HG02938 (cell line): ENCODE results near the gene FXR2.
"Not testable (repeated sequence)": the region's sequence is repeated elsewhere in the genome, so short reads cannot be mapped to it uniquely, and the experiment has no call there.

Experiments used
- ATAC-seq: cut with Tn5 transposase; IDR thresholded peaks from one replicate; pipeline ENCODE4 v1.9.1; 2021; ENCODE audit warnings: mild to moderate bottlenecking, moderate library complexity; ENCODE audit not compliant: unreplicated experiment

The FXR2 gene

DNA sequence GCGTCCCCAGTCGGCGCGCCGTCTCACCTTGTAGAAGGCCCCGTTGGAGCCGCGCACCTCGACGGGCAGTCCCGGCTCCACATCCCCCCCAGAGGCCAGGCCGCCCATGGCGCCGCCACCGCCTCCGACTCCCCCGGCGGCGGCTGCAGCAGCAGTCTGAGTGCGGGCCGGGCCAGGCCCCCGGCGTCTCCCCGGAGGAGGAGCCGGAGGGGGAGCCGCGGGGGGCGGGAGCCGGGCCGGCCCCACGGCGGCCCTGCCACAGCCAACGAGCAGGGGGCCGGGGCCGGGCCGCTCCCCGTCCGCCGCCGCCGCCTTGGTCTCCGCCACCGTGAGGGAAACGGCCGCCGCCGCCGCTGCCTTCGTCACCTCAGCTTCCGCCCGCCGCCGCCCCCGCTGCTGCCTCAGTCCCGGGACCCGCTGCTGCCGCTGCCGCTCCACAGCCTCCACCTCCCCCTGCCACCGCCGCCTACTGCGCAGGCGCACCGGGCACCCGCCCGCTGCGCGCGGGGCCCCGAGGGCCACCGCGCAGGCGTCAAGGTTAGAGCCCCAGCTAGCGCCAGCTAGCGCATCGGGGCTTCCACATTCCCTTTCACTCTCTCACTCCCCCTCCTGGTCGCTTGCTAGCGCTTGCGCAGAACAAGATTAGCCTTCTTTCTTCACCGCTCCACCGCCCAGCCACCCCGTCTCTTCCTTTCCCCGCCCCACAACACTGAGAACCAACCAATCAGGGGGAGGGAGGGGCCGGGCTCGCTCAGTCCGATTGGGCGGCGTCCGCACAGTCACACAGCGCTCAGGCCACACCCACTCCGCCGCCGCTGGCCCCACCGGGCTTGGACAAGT lies at the start of gene FXR2:
Gene FXR2, minus strand, starts transcription at position 473 of the 840 bp plus-strand sequence. Its CDS starts 365 bp downstream, at position 108.
- peak; percentile 86 for ATAC-seq

DNA sequence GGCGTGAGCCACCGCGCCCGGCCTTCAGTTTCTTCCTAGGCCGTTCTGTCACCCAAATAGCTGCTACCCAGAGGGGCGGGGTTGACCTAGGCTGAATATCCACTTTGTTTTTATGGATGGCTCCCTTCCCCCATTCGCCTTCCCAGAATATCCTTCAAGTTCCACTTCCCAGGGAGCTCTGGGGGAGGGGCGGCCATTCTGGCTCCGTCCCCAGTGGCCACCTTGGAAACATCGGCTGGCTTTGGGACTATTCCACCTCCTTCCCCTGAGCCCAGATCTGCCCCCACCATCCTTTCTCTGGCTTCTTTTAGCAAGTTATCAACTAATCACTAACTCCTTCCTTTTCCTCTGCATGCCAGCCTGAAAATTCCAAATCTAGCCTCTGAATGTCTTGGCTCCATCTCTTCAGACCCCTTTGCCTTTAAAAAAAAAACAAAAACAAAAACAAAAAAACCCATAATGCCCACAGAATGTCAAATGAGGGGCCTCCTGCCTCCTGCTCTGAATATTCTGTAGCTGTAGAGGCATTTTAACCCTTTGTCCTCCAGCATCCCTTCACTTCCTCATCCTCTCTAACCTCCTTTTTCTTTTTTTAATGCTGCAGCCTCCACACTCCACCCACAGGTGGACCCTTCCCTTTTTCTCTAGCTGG lies 42.4 kb upstream of the FXR2 start:
- no peak for ATAC-seq

DNA sequence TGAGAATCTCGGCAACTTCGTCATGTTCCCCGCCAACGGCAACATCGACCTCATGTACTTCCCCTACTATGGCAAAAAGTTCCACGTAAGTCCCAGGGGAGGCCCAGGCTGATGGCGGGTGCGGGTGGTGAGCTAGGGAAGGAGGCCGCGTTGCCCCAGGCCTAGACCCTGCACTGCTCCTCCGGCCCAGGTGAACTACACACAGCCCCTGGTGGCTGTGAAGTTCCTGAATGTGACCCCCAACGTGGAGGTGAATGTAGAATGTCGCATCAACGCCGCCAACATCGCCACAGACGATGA lies 40.8 kb upstream of the FXR2 start:
- no peak for ATAC-seq

- ATAC-seq = no peak
These were observed 40.3 kb upstream of the FXR2 start for GRCh38 chr17:7654832-7655540.

- no peak for ATAC-seq
These were observed 38.0 kb upstream of the FXR2 start for GRCh38 chr17:7652388-7653356.

GRCh38 chr17:7651665-7652387 lies 37.1 kb upstream of the FXR2 start:
- no peak for ATAC-seq

DNA sequence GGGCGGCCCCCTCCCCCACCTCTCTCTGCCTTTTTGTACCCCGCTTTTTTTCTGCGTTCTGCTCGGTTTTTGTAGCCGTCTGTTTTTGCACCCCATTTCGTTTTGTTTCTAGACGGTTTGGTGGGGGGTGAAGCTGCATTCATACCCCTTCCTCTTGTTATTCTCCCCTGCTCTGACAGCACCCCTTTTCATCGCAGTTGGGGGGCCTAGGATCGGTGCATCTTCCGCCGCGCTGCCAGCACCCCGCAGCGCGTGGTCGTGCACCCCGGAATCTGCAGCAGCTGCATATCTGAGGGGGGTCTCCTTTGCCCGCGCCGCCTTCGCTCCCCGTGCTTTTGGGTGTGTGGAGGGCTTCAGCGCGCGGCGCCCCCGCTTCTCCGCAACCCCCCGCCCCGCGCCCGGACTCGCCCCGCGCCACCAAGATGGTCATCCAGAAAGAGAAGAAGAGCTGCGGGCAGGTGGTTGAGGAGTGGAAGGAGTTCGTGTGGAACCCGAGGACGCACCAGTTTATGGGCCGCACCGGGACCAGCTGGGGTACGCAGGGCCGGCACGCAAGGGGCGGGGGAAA lies 36.5 kb upstream of the FXR2 start:
- ATAC-seq = no peak

DNA sequence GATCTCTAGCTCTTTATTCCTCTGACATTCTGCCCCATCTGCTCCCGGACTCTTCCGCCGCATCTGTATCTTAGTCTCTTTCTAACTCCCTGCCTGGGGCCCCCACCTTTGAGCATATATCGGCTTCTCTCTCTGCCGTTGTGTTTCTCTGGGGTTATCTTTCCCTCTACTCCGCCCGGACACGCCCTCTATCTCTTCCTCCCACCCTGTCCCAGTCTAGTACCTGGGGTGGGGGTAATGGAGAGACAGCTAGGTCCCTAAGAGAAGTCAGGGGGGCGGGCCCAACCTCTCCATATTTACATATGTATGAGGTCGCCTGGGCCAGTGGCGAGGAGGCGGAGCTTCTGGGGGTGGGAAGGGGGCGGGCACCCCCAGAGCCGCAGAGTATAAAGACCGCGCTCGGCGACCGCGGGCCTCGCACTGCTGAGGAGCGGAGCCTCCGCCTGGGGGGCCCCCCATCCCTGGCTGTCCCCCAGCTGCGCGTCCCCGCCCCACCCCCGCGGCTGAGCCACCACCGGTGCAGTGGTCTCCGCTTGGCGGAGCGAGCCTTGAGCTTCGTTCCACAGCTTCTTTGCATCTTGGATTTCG lies 35.9 kb upstream of the FXR2 start, which contains the start of gene ATP1B2:
Gene ATP1B2, plus strand, starts transcription at position 418 of the 588 bp plus-strand sequence. CDS start 593 bp downstream, outside the sequence.
- no peak for ATAC-seq

DNA sequence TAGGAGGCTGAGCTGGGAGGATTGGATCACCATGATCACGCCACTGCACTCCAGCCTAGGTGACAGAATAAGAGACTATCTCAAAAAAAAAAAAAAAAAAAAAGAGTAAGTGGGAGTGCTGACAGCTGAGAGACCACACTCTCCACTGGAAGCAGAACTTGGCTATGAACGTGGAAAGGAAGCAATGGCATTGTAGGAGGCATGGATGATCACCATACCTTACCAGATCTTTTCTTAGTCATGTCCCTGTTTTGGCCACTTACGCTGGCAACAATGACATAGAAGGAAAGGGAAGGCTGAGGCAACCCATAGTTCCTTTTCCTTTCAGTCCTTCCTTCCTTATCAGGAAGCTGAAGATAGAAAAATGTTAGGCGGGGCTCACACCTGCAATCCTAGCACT lies 32.3 kb upstream of the FXR2 start:
- no peak for ATAC-seq

GRCh38 chr17:7646457-7646856 lies 31.8 kb upstream of the FXR2 start:
- no peak for ATAC-seq

GRCh38 chr17:7644775-7645174 lies 30.1 kb upstream of the FXR2 start:
- ATAC-seq = no peak

DNA sequence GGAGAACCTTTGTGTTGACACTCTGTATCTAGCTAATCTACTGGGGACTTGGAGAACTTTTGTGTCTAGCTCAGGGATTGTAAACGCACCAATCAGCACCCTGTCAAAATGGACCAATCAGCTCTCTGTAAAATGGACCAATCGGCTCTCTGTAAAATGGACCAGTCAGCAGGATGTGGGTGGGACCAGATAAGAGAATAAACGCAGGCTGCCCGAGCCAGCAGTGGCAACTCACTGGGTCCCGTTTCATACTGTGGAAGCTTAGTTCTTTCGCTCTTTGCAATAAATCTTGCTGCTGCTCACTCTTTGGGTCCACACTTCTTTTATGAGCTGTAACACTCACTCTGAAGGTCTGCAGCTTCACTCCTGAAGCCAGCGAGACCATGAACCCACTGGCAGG lies 26.9 kb upstream of the FXR2 start:
- not testable (repeated sequence) for ATAC-seq

- ATAC-seq = no peak
These were observed 26.1 kb upstream of the FXR2 start for GRCh38 chr17:7640783-7641182.

GRCh38 chr17:7636163-7636562 lies 21.5 kb upstream of the FXR2 start:
- no peak for ATAC-seq

GRCh38 chr17:7634384-7634783 lies 19.7 kb upstream of the FXR2 start:
- ATAC-seq = no peak

DNA sequence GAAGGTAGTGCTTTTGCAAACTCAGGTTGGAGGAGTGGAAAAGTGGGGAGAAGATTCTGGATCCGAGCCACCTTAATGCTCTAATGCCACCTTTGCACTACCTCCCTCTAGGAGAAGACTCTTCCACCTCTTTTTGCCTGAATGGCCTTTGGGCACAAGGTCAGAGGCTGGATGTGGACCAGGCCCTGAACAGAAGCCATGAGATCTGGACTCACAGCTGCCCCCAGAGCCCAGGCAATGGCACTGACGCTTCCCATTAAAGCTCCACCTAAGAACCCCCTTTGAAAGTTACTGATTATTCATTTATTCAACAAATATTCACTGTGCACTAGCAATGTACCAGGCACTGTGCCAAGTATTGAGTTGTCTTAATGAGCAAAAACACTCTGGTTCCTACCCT lies 18.4 kb upstream of the FXR2 start:
- ATAC-seq = no peak

GRCh38 chr17:7632492-7632894 lies 17.8 kb upstream of the FXR2 start:
- no peak for ATAC-seq

DNA sequence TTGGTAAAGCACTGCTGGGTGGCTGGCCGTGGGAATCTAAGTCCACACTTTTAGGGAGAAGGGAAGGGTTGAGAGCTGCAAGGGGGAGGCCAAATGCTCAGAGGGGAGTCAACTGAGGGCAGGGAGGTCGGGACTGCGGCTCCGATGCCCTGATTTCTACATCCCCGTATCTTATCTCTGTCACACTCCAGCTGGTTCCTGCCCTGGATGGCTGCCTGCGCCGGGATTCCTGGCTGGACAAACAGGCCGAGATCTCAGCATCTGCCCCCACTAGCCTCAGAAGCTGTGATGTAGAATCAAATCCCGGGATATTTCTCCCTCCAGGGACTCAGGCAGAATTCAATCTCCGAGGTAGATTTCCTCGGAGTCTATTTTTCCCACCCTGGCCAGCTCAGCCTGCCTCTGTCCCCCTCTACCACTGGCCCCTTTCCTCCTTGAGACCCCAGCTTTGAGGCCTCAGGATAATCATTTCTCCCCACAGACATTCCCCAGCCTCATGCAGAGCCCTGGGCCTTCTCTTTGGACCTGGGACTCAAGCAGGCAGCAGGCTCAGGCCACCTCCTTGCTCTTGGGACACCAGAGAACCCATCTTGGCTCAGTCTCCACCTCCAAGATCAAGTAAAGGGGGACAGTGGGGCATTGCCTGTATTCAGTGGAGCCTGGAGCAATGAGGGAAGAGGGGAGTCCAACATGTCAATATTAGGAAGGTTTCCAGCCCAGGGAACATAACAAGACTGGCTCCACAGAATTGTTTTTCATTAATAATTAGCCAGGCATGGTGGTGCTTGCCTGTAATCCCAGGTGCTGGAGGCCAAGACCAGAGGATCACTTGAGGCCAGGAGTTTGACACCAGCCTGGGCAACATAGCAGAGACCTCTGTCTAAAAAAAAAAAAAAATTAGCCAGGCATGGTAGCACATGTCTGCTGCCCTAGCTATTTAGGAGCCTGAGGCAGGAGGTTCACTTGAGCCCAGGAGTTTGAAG lies 17.0 kb upstream of the FXR2 start:
- ATAC-seq = no peak
